DND-41 (cell line): ENCODE data around the gene PYM1.

Experiments used
- EZH2 ChIP-seq: IDR thresholded peaks from 3 replicates; pipeline ENCODE4 v1.6.1; 2012; ENCODE audit warnings: borderline replicate concordance, low read depth, mild to moderate bottlenecking, moderate library complexity, low read length, inconsistent platforms; ENCODE audit not compliant: severe bottlenecking
- TF ChIP-seq, protein P1 (sequence below): IDR thresholded peaks from 2 replicates; pipeline ENCODE4 v1.5.1; 2012; ENCODE audit warnings: borderline replicate concordance, low read length, moderate library complexity, mild to moderate bottlenecking; ENCODE audit not compliant: poor library complexity, severe bottlenecking; ENCODE audit errors: extremely low read depth

DNA sequence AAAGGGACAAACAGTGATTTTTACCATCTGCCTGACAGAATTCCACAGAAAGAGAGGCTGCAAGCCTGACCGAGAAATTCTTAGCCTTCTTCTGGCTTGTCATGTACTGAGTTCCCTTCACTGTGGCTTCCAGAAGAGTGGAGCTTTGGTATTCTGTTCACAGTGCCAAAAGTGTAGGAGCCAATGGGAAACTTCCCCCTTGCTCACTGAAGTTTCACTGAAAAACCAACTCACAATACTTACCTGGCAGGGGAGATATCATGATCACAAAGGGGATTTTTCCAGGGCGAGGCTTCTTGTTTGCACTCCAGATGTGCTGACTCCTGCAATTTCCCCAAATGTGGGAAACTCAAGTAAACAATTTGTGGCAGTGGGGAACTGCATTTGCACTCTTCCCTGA lies 53.3 kb downstream of the PYM1 start:
- TF ChIP-seq, protein P1, sequence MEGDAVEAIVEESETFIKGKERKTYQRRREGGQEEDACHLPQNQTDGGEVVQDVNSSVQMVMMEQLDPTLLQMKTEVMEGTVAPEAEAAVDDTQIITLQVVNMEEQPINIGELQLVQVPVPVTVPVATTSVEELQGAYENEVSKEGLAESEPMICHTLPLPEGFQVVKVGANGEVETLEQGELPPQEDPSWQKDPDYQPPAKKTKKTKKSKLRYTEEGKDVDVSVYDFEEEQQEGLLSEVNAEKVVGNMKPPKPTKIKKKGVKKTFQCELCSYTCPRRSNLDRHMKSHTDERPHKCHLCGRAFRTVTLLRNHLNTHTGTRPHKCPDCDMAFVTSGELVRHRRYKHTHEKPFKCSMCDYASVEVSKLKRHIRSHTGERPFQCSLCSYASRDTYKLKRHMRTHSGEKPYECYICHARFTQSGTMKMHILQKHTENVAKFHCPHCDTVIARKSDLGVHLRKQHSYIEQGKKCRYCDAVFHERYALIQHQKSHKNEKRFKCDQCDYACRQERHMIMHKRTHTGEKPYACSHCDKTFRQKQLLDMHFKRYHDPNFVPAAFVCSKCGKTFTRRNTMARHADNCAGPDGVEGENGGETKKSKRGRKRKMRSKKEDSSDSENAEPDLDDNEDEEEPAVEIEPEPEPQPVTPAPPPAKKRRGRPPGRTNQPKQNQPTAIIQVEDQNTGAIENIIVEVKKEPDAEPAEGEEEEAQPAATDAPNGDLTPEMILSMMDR: no peak
- TF ChIP-seq EZH2: no peak
